NB4 (cell line): ENCODE results near the gene PEF1.

Source experiments
- DNase-seq: peaks from one replicate; pipeline ENCODE4 v3.0.0; 2010; ENCODE audit warnings: low read depth
- H3K4me3 ChIP-seq: one replicate; pipeline ENCODE4 v1.5.1; 2011; ENCODE audit warnings: mild to moderate bottlenecking, low read depth, low read length, moderate library complexity
- MYC ChIP-seq: IDR thresholded peaks from 2 replicates; pipeline ENCODE4 v1.6.1; 2011; ENCODE audit warnings: low read depth, low read length
- POLR2A ChIP-seq: IDR thresholded peaks from 2 replicates; pipeline ENCODE4 v1.6.1; 2011; ENCODE audit warnings: mild to moderate bottlenecking; ENCODE audit not compliant: insufficient read length; ENCODE audit errors: extremely low read depth
- TF ChIP-seq, protein P1 (sequence below): IDR thresholded peaks from one replicate; pipeline ENCODE4 v1.5.1; 2012; ENCODE audit warnings: low read depth, low read length
- TF ChIP-seq, protein P2 (sequence below): IDR thresholded peaks from 2 replicates; pipeline ENCODE4 v1.6.1; 2011; ENCODE audit warnings: low read depth, low read length

PEF1 gene

GRCh38 chr1:31662463-31662862 lies 17.8 kb upstream of the PEF1 start:
- TF ChIP-seq, protein P1, sequence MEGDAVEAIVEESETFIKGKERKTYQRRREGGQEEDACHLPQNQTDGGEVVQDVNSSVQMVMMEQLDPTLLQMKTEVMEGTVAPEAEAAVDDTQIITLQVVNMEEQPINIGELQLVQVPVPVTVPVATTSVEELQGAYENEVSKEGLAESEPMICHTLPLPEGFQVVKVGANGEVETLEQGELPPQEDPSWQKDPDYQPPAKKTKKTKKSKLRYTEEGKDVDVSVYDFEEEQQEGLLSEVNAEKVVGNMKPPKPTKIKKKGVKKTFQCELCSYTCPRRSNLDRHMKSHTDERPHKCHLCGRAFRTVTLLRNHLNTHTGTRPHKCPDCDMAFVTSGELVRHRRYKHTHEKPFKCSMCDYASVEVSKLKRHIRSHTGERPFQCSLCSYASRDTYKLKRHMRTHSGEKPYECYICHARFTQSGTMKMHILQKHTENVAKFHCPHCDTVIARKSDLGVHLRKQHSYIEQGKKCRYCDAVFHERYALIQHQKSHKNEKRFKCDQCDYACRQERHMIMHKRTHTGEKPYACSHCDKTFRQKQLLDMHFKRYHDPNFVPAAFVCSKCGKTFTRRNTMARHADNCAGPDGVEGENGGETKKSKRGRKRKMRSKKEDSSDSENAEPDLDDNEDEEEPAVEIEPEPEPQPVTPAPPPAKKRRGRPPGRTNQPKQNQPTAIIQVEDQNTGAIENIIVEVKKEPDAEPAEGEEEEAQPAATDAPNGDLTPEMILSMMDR, result no peak
- TF ChIP-seq MYC (no peak), POLR2A (no peak)
- TF ChIP-seq, protein P2, sequence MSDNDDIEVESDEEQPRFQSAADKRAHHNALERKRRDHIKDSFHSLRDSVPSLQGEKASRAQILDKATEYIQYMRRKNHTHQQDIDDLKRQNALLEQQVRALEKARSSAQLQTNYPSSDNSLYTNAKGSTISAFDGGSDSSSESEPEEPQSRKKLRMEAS, result no peak
- DNase-seq, result no peak

DNA sequence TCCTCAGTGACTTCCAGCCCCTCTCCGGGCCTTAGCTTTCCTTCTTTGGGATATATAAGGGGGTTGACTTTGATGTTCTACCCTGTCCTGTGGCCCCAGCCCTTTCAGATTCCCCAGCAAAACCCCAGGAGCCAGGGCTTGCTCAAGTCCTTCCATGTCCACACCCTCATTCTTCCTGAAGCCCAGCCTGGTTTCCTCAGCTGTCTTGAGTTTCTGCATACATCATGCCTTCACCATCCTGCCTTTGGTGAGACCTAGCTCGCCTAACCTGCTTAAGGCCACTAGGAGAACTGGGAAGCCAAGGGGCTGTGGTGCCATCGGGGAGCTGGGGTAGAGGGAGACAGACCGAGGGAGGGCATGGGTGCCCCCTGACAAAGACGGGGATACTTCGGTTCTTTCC lies 17.2 kb upstream of the PEF1 start:
- DNase-seq, result no peak
- TF ChIP-seq, protein P2, result no peak
- TF ChIP-seq, protein P1, result no peak
- TF ChIP-seq POLR2A (no peak), MYC (no peak)
- no peak overlapping the region for H3K4me3 ChIP-seq

More at GRCh38 chr1:31662463-31662862, 17.8 kb upstream of the PEF1 start:
- no peak overlapping the region for H3K4me3 ChIP-seq

GRCh38 chr1:31660871-31661455 lies 16.3 kb upstream of the PEF1 start:
- TF ChIP-seq POLR2A (no peak), MYC (no peak)
- TF ChIP-seq, protein P1, result no peak
- TF ChIP-seq, protein P2, result no peak
- H3K4me3 ChIP-seq, result no peak overlapping the region
- no peak for DNase-seq

DNA sequence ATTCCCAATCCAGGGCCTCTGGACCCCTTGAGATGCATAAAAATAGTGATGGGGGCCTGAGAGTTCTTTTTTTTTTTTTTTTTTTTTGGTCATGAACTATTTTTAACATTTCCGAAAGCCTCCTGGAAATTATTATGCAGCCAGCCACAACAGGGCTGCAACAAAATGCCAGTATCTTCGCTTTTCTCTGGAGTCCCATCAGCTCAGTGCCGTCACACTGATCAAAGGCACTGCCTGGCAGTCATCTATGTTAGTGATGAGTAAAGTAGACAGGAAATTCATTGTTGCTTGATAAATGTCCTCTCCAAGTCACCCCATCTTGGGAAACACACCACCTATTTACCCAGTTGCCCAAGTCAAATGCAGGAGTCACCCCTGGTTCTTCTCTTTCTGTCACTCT lies 15.2 kb upstream of the PEF1 start:
- TF ChIP-seq MYC, result no peak
- TF ChIP-seq, protein P2, result no peak
- TF ChIP-seq POLR2A, result no peak
- TF ChIP-seq, protein P1, result no peak
- no peak for DNase-seq
- H3K4me3 ChIP-seq, result no peak overlapping the region

GRCh38 chr1:31658721-31659120 lies 14.0 kb upstream of the PEF1 start:
- TF ChIP-seq POLR2A (no peak), MYC (no peak)
- TF ChIP-seq, protein P1, result no peak
- TF ChIP-seq, protein P2, result no peak
- DNase-seq, result no peak
- no peak overlapping the region for H3K4me3 ChIP-seq
